GM10847 (cell line): ENCODE data around the gene VWA8.

Source experiments
- POLR2A ChIP-seq: IDR thresholded peaks from 2 replicates; pipeline ENCODE4 v1.6.1; 2011; ENCODE audit not compliant: insufficient read length; ENCODE audit errors: extremely low read depth

Gene VWA8

DNA sequence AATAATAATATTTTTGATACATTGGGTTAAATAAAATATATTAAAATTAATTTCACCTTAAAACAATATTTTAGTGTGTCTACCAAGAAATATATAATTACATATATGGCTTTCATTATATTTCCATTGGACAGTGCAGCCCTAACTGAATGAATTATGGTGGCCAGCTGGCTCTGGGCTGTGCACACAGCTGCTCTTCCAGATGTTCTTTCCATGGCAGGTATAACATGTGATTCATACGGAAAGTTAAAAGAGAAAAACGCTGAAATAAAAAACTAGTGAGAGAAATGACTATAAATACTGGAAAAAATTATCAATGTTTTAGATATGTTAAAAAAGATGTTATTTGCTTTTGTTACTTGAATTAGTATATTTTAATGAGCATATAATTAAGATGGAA lies 287.3 kb downstream of the VWA8 start:
- TF ChIP-seq POLR2A = no peak

DNA sequence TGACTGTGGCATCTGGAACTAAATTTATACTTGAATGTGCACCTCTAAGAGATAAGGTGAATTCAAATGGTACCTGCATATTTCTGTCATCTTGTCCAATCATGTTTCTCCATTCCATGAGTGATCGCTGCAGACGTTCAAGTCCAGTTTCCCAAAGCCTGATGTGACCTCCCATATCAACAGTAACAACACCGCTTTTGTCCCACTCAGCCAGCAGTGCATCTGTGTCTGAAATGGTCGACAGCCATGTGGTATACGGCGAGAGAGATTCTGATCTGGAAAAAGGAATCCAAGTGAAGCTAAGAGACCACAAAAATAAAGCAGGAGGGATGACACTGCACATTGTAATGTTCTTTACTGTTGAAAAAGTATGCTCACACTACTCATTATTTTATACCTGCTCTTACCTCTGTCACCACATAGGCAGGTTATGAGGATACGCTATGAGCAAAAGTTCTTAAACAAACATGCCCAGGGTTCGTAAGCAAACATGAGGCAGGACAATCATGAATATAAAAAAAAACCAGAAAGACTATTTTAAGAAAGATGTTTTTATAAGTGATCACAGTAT lies 290.0 kb downstream of the VWA8 start:
- no peak for TF ChIP-seq POLR2A

DNA sequence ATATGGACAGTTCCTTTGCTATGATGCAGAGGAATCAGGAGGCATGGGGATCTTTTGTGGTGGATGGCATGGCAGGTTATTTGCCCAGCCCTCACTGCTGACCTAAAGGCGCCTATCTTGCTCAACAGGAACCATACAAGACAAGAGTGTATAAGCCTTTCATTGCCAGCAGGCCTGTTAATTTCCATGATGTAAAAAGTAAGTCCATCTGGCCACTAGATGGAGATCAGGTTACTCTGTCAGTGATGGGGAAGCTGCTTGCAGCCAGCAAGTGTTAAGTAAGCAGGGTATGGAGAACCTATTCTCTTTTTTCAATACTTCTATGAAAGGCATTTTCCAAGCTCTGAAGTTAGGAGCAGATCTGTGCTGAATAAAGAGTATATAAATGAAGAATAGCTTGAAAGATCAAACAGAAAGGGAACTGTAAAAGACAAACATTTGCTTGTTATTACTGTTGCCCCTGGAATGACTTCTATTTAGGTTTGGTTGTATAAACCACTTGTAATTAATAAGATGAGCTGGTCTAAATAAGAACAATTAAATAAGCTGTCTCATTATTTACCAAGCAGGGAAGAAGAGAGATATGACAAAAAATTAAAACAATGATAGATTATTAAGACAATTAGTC lies 292.7 kb downstream of the VWA8 start:
- no peak for TF ChIP-seq POLR2A

DNA sequence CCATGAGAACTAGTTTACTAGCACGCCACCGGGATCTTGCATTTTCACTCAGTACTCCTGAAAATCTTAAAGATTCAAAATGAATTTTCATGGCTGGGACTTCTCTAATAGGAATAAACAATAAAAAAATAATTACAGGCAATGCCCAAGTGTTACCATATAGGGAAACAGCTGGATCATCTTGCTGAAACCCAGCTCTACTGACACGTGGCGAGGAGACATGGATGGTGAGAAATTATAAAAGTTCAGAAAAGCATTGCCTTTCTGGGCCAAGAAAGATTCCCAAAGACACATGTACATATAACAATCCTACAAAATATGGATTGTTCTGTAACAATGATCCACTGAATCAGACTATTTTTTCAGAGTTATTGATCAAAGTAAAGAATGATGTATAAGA lies 294.3 kb downstream of the VWA8 start:
- no peak for TF ChIP-seq POLR2A

DNA sequence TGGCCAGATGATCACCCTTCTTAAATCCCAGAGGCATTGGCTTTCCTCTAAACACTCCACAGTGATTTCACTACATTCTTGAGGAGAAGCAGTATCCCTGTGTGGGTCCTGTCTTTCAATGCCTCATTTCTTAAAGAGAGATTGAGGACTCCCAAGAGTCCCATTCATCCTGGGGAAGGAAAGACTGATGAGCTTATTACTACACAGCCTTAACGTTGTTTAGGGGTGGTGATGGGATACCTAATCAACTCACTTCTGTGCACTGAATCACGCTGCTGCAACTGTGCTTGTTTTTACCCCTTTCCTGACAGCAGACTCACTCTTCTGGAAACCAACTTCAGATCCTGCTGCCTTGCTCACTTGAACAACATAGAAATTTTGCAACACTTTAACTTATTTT lies 300.5 kb downstream of the VWA8 start:
- TF ChIP-seq POLR2A = no peak

DNA sequence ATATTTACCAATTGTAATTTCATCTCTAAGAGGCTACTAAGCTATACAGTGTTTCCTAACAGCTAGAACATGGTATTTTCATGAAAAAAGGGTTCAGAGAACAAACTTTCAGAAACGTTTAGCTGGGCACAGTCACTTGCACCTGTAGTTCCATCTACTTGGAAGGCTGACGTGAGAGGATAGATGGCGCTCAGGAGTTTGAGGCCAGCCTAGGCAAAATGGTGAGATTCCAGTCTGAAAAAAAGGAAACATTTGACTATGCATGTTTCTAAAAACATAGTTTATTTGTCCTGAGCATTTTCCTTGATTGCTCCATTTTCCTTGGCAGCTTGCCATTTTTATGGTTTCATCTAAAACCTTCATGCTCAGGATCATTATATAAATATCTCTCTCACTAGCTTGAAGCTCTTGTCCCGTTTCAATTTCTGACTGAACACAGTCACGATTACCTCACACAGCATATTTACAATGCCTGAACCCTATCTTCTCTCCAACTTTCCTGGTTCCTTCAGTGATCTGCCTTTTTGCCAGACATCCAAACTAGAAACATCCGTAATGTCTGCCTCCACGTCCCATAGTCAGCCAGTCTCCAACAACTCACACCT lies 302.8 kb downstream of the VWA8 start:
- TF ChIP-seq POLR2A = no peak

DNA sequence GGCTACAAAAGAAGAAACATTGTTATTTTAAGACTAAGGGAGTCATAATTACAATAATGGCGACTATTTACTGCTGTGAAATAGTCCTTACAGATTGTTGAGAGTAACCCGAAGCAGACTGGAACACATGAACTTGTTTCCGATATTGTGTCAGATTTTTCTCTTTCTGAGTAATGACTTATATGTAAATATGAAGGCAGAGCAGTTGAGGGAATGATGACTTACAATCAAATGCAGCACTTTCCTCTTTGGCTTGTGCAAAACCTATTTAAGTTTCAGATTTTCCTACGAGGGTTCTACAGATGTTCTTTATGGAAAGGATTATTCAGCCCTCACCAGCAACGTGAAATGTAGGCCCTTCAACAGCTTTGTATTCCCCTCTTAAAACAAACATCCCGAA lies 304.9 kb downstream of the VWA8 start:
- TF ChIP-seq POLR2A = no peak

DNA sequence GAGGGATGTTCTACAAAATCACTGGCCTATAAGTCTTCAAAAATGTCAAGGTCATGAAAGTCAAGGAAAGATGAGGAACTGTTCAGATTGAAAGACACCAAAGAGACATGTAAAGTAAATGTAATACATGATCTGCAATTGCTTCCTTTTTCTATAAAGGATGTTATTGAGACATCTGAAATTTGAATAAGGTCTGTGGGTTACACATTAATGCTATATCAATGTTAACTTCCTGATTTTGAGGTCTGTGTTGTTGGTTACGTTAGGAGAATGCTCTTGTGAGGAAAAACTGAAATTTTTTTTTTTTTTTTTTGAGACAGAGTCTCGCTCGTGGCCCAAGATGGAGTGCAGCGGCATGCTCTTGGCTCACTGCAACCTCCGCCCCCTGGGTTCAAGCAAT lies 306.1 kb downstream of the VWA8 start:
- no peak for TF ChIP-seq POLR2A

DNA sequence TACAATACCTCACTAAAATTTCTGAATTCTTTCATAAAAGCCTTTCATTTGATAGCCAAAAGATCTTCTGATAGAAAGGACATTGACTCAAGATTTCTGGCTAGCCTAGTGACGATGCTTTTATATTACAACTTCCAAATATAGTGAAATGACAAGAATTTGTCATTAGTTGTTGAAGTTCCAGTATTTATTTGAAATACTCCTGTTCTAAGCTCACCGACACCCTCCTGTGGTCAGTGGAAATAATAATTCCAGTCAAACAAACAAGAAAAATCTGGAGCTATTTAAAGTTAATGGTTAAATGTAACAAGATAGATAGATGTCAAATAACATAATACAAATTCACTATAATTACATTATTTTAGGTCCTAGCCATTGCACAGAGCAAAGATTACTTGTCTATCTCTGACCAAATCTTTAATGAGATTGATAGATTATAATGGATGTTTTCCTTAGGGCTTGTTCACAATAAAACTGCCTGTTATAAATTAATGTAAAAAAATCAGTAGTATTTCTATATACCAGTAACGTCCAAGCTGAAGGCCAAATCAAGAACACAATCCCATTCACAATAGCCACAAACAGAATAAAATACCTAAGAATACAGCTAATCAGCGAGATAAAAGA lies 308.1 kb downstream of the VWA8 start:
- no peak for TF ChIP-seq POLR2A

DNA sequence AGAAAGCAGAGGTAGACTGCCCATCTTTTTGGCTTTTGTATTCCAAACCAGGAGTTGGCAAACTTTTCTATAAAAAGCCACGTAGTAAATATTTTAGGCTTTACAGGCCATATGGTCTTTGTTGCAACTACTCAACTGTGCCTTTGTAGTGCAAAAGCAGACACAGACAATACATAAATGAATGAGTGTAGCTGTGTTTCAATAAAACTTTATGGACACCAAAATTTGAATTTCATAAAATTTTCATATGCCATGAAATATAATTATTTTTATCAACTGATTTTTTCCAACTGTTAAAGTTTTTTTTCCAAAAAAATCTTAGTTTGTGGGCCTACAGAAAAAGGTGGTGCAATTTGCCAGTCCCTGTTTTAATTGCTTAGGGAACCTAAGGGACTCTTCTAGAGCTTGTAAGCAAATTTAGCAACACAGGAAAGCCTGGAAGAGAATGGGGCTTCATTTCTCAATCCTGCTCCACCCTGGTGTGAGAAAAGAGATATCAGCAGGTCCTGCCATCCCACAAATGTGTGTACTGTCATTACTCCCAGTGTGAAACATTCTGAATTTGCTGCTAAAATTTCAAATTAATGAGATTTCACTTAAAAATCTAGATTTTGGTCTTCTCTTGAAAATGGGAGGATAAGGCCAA lies 309.4 kb downstream of the VWA8 start:
- TF ChIP-seq POLR2A = no peak

DNA sequence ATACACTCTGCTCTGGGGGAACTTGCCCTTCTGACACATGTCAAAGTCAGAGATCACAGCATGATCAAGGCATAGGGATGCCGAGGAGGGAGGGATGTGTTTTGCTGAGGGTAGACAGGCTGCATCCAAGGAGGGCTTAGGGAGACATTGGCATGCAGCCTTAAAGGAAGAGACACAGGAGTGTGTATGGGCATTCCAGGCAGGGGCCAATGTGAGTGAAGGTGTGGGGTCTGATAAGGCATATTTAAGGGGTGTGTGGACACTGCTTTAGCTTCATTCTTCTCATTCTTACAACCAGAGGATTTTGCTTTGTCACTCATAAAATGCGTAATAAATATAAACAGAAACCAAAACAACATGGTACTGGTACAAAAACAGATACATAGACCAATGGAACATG lies 310.2 kb downstream of the VWA8 start:
- TF ChIP-seq POLR2A = no peak

DNA sequence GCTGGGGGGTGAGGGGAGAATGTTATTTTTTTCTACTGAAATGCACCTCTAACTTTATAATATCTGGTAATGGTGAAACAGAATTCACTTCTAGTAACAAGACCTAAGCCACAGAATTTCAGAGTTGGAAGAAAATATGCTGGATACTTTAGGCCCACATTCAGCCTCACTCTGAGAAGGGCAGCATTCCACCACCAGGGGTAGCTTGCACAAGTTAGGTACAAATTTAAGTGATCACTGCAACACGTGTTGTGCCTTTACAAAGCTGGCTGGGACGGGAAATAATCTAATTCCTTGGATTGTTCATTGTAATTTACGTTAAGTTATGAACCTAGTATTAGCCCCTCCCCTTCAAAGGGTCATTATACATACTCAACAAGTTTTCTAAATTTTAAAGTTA lies 311.2 kb downstream of the VWA8 start:
- TF ChIP-seq POLR2A = no peak

DNA sequence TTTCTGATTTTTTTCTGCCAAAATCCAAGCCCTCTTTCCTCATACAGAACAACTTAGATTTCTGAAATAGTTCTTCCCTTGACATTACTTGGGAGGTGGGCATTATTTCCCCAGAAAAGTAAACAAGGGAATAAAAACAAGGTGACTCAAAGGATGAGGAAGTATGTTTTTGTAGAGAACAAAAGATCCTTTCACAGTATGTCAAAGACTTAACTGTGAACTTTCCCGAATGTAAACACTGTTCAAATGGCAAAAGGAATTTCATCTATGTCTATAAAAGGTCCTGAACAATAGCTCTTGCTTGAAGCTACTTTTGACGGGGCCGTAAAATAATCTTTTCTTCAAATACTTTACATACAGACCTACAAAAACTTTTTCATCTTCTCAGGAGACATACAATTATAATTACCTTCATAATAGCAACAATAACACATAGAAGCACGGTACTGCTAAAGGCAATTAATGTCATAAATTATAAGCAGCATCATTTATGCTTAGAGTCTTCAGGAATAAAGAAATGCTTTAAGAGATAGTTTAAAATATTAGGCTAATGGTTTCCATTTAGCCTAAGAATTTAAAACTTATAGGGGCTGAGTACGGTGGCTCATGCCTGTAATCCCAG lies 312.5 kb downstream of the VWA8 start:
- TF ChIP-seq POLR2A = no peak

DNA sequence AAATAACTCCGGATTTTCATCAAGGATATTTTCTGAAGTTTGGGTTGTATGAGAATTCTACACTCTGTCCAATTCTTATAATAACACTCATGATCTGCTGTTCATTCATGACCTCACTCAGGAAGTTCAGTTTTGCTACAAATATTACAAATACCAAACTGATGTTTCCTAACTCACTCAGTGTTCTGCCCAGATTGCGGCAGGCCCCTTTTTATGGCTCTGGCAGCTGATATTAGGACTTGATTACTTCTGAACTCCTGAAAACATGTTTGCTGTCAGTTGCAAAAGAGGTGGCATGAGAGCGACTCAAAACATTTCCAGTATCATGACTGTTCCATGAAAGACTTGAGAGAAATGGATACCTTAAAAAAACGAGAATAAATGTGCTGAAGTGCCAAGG lies 315.6 kb downstream of the VWA8 start:
- TF ChIP-seq POLR2A = no peak

DNA sequence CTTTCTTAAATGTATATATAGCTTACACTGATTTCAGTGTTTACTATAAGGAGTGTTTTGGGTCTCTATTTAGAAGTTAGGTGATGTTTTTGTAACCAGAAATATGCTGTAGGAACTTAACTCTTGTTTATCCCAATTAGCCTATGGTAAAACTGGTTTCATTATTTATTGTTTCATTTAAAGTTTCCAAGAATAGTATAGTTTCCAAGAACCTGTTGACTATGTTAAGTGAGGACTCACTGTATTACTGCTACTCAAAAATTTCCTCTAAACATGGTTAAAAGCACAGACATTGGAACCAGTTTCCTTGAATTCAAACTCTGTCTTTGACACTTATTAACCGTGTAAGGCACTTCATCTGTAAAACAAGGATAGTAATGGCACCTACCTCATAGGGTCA lies 316.2 kb downstream of the VWA8 start:
- no peak for TF ChIP-seq POLR2A

DNA sequence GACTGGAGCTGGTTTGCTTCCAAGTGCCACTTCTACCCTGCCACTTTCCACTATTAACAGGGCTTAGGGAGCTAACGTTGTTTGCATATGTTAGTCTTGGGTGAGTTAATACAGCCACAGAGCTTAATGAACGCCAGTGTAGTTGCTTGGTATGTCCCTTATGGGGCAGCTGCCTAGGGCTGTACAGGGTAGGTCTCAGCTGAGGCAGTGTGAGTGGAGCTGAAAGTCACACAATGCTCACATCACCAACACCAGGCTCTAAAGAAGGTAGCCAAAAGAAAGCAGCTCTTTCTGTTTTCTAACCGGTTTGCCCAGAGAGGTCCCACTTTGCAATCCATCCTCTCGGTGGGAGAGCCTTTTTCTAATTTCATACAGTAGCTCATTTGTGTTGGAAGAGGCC lies 317.4 kb downstream of the VWA8 start:
- TF ChIP-seq POLR2A = no peak
